Panc1 (cell line): Measurements from ENCODE around the gene ENGASE. TPM values are rescaled to one million over a fixed set of nuclear protein-coding genes. Genes with fewer than 3 reads are reported as not detected.

Experiments
- ATAC-seq: fragments of 200-7000 bp; cut with Tn5 transposase; 2 replicates; pipeline ENCODE4 v1.9.1; 2020; ENCODE audit warnings: mild to moderate bottlenecking, moderate library complexity
- BruUV-seq: library from RNA; stranded (reverse); fragments of 400-500 nt; replicated peaks from 2 replicates; lab custom pipeline; 2021; lab: Mats Ljungman, UMichigan
- CTCF ChIA-PET: fragments of 300-600 bp; sonication (Branson Sonifier 250); formaldehyde crosslinking; loops from one replicate; lab custom pipeline; 2022; ENCODE audit warnings: antibody characterized with exemption; lab: Charles Lee
- POLR2A ChIA-PET: fragments of 300-600 bp; sonication (Branson Sonifier 250); formaldehyde crosslinking; loops from one replicate; lab custom pipeline; 2022; ENCODE audit warnings: antibody characterized with exemption; lab: Charles Lee
- DNase-seq: peaks from one replicate; pipeline ENCODE4 v3.0.0-alpha.2; 2010; ENCODE audit warnings: low read depth, low spot score
- H3K27ac ChIP-seq: 2 replicates; pipeline ENCODE4 v1.5.1; 2011; ENCODE audit warnings: mild to moderate bottlenecking, low read length, inconsistent platforms
- H3K27me3 ChIP-seq: fragments of 200-500 bp; sonication (Bioruptor generic); 2 replicates; pipeline ENCODE4 v1.6.0; 2014; ENCODE audit warnings: low read length, inconsistent platforms; ENCODE audit not compliant: control insufficient read depth, insufficient read depth
- H3K36me3 ChIP-seq: fragments of 200-500 bp; sonication (Bioruptor generic); 2 replicates; pipeline ENCODE4 v1.5.1; 2014; ENCODE audit warnings: inconsistent platforms, mild to moderate bottlenecking, low read length, moderate library complexity; ENCODE audit not compliant: control insufficient read depth, insufficient read depth
- H3K4me1 ChIP-seq: 2 replicates; pipeline ENCODE4 v1.5.1; 2011; ENCODE audit warnings: inconsistent platforms, mild to moderate bottlenecking, low read length, moderate library complexity; ENCODE audit not compliant: control insufficient read depth, insufficient read depth
- H3K4me3 ChIP-seq, 2 experiments: 2 replicates each; pipeline ENCODE4 v1.5.1; 2011 to 2012; ENCODE audit warnings: low read depth in 2 of 2, low read length in 2 of 2, mild to moderate bottlenecking in 2 of 2, inconsistent platforms in 1 of 2, moderate library complexity in 1 of 2
- H3K9me3 ChIP-seq: fragments of 200-500 bp; sonication (Bioruptor generic); 2 replicates; pipeline ENCODE4 v1.5.1; 2014; ENCODE audit warnings: low read depth, mild to moderate bottlenecking, inconsistent platforms, low read length, moderate library complexity; ENCODE audit not compliant: control insufficient read depth, insufficient read depth
- POLR2AphosphoS5 ChIP-seq: IDR thresholded peaks from 2 replicates; pipeline ENCODE4 v1.6.1; 2012; ENCODE audit warnings: mild to moderate bottlenecking, low read depth, low read length, moderate library complexity
- REST ChIP-seq, 2 experiments: IDR thresholded peaks; 2 replicates each; pipeline ENCODE4 v1.6.1; 2011 to 2012; ENCODE audit warnings: low read depth in 2 of 2, control low read depth in 1 of 2, low read length in 1 of 2, mild to moderate bottlenecking in 1 of 2, moderate library complexity in 1 of 2; ENCODE audit not compliant: insufficient read depth in 1 of 2
- SIN3A ChIP-seq: IDR thresholded peaks from 2 replicates; pipeline ENCODE4 v1.6.1; 2012; ENCODE audit warnings: low read depth, mild to moderate bottlenecking, low read length, moderate library complexity, borderline replicate concordance; ENCODE audit not compliant: insufficient read depth
- TCF7L2 ChIP-seq: IDR thresholded peaks from 2 replicates; pipeline ENCODE4 v1.6.1; 2011; ENCODE audit warnings: mild to moderate bottlenecking, low read depth, low read length, inconsistent platforms
- in situ Hi-C: cut with HindIII; loops from 2 replicates; pipeline ENCODE4 v1.10.0; 2016; ENCODE audit warnings: low sequenced_read_pairs, low pct_unique_long_range_greater_than_20kb
- intact Hi-C: fragments of 100-400 bp; cut with micrococcal nuclease; formaldehyde crosslinking; loops from one replicate; pipeline ENCODE4 v1.10.0; 2022; ENCODE audit not compliant: unreplicated experiment
- total RNA-seq: library from RNA; stranded (reverse); gene quantifications from one replicate; pipeline ENCODE4 v1.2.1, GENCODE V29; 2021; ENCODE audit not compliant: unreplicated experiment
- TF ChIP-seq, protein P1 (sequence below): fragments of 450-650 bp; IDR thresholded peaks from 2 replicates; pipeline ENCODE4 v1.5.1; 2017; ENCODE audit warnings: mild to moderate bottlenecking

Gene ENGASE
- total RNA-seq, 1 experiment from 2014 or later = 32.3 TPM

DNA sequence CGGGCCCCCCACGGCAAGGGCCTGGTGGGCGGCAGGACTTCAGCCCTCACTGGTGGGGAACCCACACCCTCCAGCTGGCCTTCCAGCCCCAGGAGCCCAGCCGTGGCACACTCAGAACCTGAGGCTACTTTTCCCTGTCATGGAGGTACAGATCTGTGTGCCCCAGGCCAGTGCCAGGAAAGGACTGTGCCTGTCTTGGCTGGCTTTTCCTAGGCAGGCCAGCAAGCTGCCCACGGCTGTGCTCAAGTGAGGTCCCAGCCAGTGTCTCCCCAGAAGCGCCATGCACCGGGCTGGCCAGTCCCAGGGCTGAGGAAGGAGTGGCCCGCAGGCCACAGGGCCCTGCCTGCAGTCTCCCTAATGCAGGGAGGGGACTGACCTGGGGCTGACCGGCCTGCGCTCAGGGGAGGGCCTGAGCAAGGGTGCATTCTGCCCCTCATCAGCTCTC, 16.6 kb downstream of the ENGASE start:
- ChIA-PET POLR2A (no interaction called here), CTCF (interaction anchor here (0.6 kb wide), 1 partner anchor 13 kb away, joined by 3 read pairs; no protein-coding TSS in a partner anchor)
- in situ Hi-C loops (no loop called here), intact Hi-C loops (loop anchor here (5.0 kb wide), 1 partner anchor 76 kb away; no protein-coding TSS in a partner anchor)
- DNase-seq (no peak), ATAC-seq (no peak)
- H3K9me3 ChIP-seq = no peaks in the 10 kb centered on the region
- no peak overlapping the region for H3K27ac ChIP-seq
- H3K27me3 ChIP-seq = no peaks in the 10 kb centered on the region
- H3K36me3 ChIP-seq = no peaks in the 10 kb centered on the region
- H3K4me3 ChIP-seq = no peak overlapping the region
- TF ChIP-seq POLR2AphosphoS5 (no peak), REST (IDR thresholded peaks at IDR 0.05; ENCODE audit: insufficient read depth in 1 of 2, low read depth in 2 of 2, low read length in 1 of 2) (no peak), SIN3A (no peak), TCF7L2 (no peak)
- TF ChIP-seq, protein P1, sequence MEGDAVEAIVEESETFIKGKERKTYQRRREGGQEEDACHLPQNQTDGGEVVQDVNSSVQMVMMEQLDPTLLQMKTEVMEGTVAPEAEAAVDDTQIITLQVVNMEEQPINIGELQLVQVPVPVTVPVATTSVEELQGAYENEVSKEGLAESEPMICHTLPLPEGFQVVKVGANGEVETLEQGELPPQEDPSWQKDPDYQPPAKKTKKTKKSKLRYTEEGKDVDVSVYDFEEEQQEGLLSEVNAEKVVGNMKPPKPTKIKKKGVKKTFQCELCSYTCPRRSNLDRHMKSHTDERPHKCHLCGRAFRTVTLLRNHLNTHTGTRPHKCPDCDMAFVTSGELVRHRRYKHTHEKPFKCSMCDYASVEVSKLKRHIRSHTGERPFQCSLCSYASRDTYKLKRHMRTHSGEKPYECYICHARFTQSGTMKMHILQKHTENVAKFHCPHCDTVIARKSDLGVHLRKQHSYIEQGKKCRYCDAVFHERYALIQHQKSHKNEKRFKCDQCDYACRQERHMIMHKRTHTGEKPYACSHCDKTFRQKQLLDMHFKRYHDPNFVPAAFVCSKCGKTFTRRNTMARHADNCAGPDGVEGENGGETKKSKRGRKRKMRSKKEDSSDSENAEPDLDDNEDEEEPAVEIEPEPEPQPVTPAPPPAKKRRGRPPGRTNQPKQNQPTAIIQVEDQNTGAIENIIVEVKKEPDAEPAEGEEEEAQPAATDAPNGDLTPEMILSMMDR = no peak
- BruUV-seq = no TSS peak
- no peaks in the 10 kb centered on the region for H3K4me1 ChIP-seq

DNA sequence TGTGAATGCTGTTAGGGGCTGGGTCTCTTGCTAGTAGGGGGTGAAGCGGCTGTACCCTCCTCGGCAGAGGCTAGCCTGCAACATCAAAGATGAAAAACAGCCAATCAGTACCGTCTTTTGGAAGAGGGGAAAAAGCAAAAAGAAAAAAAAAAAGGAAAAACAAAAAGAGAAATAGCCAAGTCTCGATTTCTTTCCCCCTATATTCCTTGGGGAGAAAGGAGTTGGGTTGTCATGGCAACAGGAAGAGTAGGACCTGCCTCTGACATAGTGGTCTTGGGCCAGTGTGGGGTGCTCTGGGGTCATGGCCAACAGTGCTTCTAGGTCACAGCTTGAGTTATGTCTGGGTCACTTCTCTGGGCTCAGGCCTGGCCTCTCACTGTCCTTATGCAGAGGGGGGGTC, 17.9 kb downstream of the ENGASE start:
- H3K4me3 ChIP-seq = no peak overlapping the region
- no peaks in the 10 kb centered on the region for H3K4me1 ChIP-seq
- TF ChIP-seq SIN3A = no peak
- TF ChIP-seq POLR2AphosphoS5 = no peak
- TF ChIP-seq, protein P1 = no peak
- TF ChIP-seq REST (IDR thresholded peaks at IDR 0.05; ENCODE audit: insufficient read depth in 1 of 2, low read depth in 2 of 2, low read length in 1 of 2) = no peak
- no peak for TF ChIP-seq TCF7L2
- intact Hi-C loops (loop anchor here (5.0 kb wide), 1 partner anchor 75 kb away; no protein-coding TSS in a partner anchor), in situ Hi-C loops (no loop called here)
- no TSS peak for BruUV-seq
- no peaks in the 10 kb centered on the region; the same call in 1 of the 2 replicates for H3K27me3 ChIP-seq
- CTCF ChIA-PET = no interaction called here
- no peak overlapping the region for H3K27ac ChIP-seq
- H3K9me3 ChIP-seq = no peaks in the 10 kb centered on the region
- no peak for DNase-seq
- no peaks in the 10 kb centered on the region for H3K36me3 ChIP-seq
- POLR2A ChIA-PET = no interaction called here
- no peak for ATAC-seq
